Cortex of kidney (tissue), 1 donor: ENCODE measurements around the gene MCAM.

Experiments used
- DNase-seq: peaks from one replicate; lab custom pipeline; 2025; lab: John Stamatoyannopoulos, UW

MCAM gene

DNA sequence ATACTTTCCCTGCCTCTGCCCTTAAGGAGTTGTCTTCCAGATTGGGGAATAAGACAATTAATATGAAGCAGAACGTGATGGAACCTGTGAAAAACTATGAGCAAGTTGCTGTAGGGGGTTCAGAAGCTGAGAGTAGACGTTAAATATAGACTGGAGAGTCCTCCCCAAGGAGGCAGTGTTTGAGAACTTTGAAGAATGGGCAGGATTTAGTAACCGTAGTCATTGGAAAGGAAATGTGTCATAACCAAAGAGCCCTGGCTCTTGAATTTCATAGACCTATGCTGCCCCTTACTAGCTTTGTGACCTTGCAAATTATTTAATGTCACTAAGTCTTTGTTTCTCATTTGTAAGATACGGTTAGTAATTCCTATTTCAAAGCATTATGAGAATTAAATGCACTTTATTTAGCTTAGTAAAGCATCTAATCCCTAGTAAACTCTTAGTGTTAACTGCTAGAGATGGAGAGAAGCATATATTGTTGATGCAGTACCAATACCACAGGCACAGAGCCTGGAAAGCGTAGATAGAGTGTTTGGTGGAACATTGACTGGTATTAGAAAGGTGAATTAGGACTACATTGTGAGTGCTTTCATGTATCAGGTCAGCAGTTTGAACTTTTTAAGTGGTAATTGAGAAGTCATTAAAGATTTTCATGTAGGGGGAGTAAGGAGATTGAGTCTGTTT is 54.1 kb downstream of the MCAM start:
- no peak for DNase-seq

DNA sequence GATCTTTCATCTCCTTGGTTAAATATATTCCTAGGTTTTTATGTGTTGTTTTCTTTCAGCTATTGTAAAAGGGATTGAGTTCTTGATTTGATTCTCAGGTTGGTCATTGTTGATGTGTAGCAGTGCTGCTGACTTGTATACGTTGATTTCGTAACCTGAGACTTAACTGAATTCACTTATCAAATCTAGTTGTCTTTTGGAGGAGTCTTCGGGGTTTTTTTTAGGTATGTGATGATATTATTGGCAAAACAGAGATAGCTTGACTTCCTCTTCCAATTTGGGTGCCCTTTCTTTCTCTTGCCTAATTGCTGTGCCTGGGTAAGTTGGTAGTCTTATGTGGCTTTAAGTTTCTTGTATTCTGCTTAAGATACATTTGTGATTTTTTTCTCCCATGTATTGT is 57.9 kb downstream of the MCAM start:
- DNase-seq = no peak
